Calu3 (cell line): ENCODE results near the gene PSKH1. TPM values are rescaled to one million over a fixed set of nuclear protein-coding genes. Genes with fewer than 3 reads are reported as not detected.
A peak's percentile ranks its signal among the peaks of the same experiment; 100 is the strongest.

ENCODE experiments used
- BruUV-seq: library from RNA; stranded (reverse); fragments of 400-500 nt; replicated peaks from 2 replicates; lab custom pipeline; 2021; lab: Mats Ljungman, UMichigan
- CTCF ChIA-PET: fragments of 300-600 bp; sonication (Branson Sonifier 250); formaldehyde crosslinking; loops from one replicate; lab custom pipeline; 2022; ENCODE audit warnings: antibody characterized with exemption; lab: Charles Lee
- DNase-seq: peaks from one replicate; pipeline ENCODE4 v3.0.0; 2022
- H3K27ac Mint-ChIP-seq: one replicate; pipeline ENCODE4 v1.8.0; 2022; ENCODE audit warnings: mixed read lengths; ENCODE audit not compliant: unreplicated experiment
- H3K27me3 Mint-ChIP-seq: one replicate; pipeline ENCODE4 v1.8.0; 2022; ENCODE audit warnings: mixed read lengths; ENCODE audit not compliant: unreplicated experiment
- H3K36me3 Mint-ChIP-seq: one replicate; pipeline ENCODE4 v1.8.0; 2022; ENCODE audit warnings: mild to moderate bottlenecking, moderate library complexity, mixed read lengths; ENCODE audit not compliant: insufficient read depth, unreplicated experiment
- H3K4me1 Mint-ChIP-seq: one replicate; pipeline ENCODE4 v1.8.0; 2022; ENCODE audit warnings: mild to moderate bottlenecking, low read depth, mixed read lengths; ENCODE audit not compliant: unreplicated experiment
- H3K4me3 Mint-ChIP-seq: one replicate; pipeline ENCODE4 v1.8.0; 2022; ENCODE audit warnings: mild to moderate bottlenecking, low read depth, moderate library complexity, mixed read lengths; ENCODE audit not compliant: unreplicated experiment
- H3K9me3 Mint-ChIP-seq: one replicate; pipeline ENCODE4 v1.8.0; 2022; ENCODE audit warnings: low read depth, mixed read lengths; ENCODE audit not compliant: unreplicated experiment
- intact Hi-C: fragments of 100-400 bp; cut with micrococcal nuclease; formaldehyde crosslinking; loops from one replicate; pipeline ENCODE4 v1.10.0; 2022; ENCODE audit not compliant: unreplicated experiment
- total RNA-seq: library from RNA; stranded (reverse); gene quantifications from 2 replicates; pipeline ENCODE4 v1.2.3, GENCODE V29; 2022
- TF ChIP-seq, protein P1 (sequence below): fragments of 200-600 bp; IDR thresholded peaks from one replicate; pipeline ENCODE4 v1.8.0; 2022; ENCODE audit warnings: antibody characterized with exemption; ENCODE audit not compliant: unreplicated experiment

Gene PSKH1
- total RNA-seq, 1 experiment from 2014 or later: 41.7 TPM

GRCh38 chr16:67873435-67874370 lies 19.4 kb upstream of the PSKH1 start:
- Mint-ChIP-seq H3K9me3 (no peaks in the 10 kb centered on the region), H3K4me3 (peak overlapping the region; percentile 87), H3K27ac (peak overlapping the region; percentile 84), H3K4me1 (peaks cover 31% of the 10 kb centered on the region), H3K27me3 (no peaks in the 10 kb centered on the region), H3K36me3 (peaks cover 59% of the 10 kb centered on the region)
- CTCF ChIA-PET: interaction anchor here (1.3 to 2.3 kb wide), 3 partner anchors 10 to 57 kb away, joined by 6 to 10 read pairs (median 8); partner anchors contain the start of gene NRN1L
- DNase-seq: no peak
- intact Hi-C loops: no loop called here
- TF ChIP-seq, protein P1, sequence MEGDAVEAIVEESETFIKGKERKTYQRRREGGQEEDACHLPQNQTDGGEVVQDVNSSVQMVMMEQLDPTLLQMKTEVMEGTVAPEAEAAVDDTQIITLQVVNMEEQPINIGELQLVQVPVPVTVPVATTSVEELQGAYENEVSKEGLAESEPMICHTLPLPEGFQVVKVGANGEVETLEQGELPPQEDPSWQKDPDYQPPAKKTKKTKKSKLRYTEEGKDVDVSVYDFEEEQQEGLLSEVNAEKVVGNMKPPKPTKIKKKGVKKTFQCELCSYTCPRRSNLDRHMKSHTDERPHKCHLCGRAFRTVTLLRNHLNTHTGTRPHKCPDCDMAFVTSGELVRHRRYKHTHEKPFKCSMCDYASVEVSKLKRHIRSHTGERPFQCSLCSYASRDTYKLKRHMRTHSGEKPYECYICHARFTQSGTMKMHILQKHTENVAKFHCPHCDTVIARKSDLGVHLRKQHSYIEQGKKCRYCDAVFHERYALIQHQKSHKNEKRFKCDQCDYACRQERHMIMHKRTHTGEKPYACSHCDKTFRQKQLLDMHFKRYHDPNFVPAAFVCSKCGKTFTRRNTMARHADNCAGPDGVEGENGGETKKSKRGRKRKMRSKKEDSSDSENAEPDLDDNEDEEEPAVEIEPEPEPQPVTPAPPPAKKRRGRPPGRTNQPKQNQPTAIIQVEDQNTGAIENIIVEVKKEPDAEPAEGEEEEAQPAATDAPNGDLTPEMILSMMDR: no peak
- BruUV-seq: TSS peak; percentile 27

GRCh38 chr16:67874372-67874771 lies 18.7 kb upstream of the PSKH1 start:
- peak overlapping the region; percentile 87 for H3K4me3 Mint-ChIP-seq
- peaks cover 31% of the 10 kb centered on the region for H3K4me1 Mint-ChIP-seq
- intact Hi-C loops: no loop called here
- H3K36me3 Mint-ChIP-seq: peaks cover 62% of the 10 kb centered on the region
- no peak for DNase-seq
- no peaks in the 10 kb centered on the region for H3K9me3 Mint-ChIP-seq
- H3K27me3 Mint-ChIP-seq: no peaks in the 10 kb centered on the region
- BruUV-seq: no TSS peak
- TF ChIP-seq, protein P1: no peak
- CTCF ChIA-PET: interaction anchor here (1.2 to 2.3 kb wide), 3 partner anchors 9 to 26 kb away, joined by 3 to 10 read pairs (median 6); partner anchors contain the start of gene NRN1L
- peak overlapping the region; percentile 84 for H3K27ac Mint-ChIP-seq

- BruUV-seq: no TSS peak
- H3K9me3 Mint-ChIP-seq: no peaks in the 10 kb centered on the region
- H3K27ac Mint-ChIP-seq: no peak overlapping the region
- DNase-seq: no peak
- CTCF ChIA-PET: no interaction called here
- peaks cover 24% of the 10 kb centered on the region for H3K4me1 Mint-ChIP-seq
- no peak overlapping the region for H3K4me3 Mint-ChIP-seq
- intact Hi-C loops: no loop called here
- TF ChIP-seq, protein P1: no peak
- H3K27me3 Mint-ChIP-seq: no peaks in the 10 kb centered on the region
- peaks cover 66% of the 10 kb centered on the region for H3K36me3 Mint-ChIP-seq
Observed at GRCh38 chr16:67877064-67877463, 16.0 kb upstream of the PSKH1 start.

- Mint-ChIP-seq H3K36me3 (peaks cover 63% of the 10 kb centered on the region), H3K9me3 (no peaks in the 10 kb centered on the region), H3K4me3 (no peak overlapping the region), H3K27ac (no peak overlapping the region), H3K27me3 (no peaks in the 10 kb centered on the region), H3K4me1 (peaks cover 29% of the 10 kb centered on the region)
- intact Hi-C loops: no loop called here
- TF ChIP-seq, protein P1: no peak
- BruUV-seq: no TSS peak
- CTCF ChIA-PET: no interaction called here
- DNase-seq: no peak
Observed at GRCh38 chr16:67878232-67878631, 14.8 kb upstream of the PSKH1 start.
